Spleen (tissue), 11 donors: ENCODE results near the gene GPR89B. TPM values are rescaled to one million over a fixed set of nuclear protein-coding genes. Genes with fewer than 3 reads are reported as not detected.
"Not testable (repeated sequence)": the region's sequence is repeated elsewhere in the genome, so short reads cannot be mapped to it uniquely, and the experiment has no call there.

Experiments
- DNase-seq: peaks from one replicate; pipeline ENCODE4 v3.0.0-alpha.2; 2020
- H3K27ac ChIP-seq, 8 donors: fragments of 200-600 bp; sonication (generic) in 7 of 8; 1 replicate in 4 of 8; 2 replicates in 4 of 8; pipeline versions ENCODE4 v1.5.0 to v1.8.0; 2016 to 2021; ENCODE audit warnings: inconsistent platforms in 4 of 8, mild to moderate bottlenecking in 4 of 8, moderate library complexity in 1 of 8
- H3K27me3 ChIP-seq, 7 donors: fragments of 200-600 bp; sonication (generic) in 6 of 7; replicated peaks in 1 of 7; 1 replicate in 4 of 7; 2 replicates in 3 of 7; pipeline versions ENCODE4 v1.5.0 to v1.8.0; 2016 to 2021; ENCODE audit warnings: inconsistent platforms in 3 of 7, mild to moderate bottlenecking in 1 of 7
- H3K36me3 ChIP-seq, 6 donors: fragments of 200-600 bp; sonication (generic) in 5 of 6; 1 replicate in 4 of 6; 2 replicates in 2 of 6; pipeline versions ENCODE4 v1.5.0 to v1.8.0; 2016 to 2021; ENCODE audit warnings: inconsistent platforms in 2 of 6
- H3K4me1 ChIP-seq, 6 donors: fragments of 200-600 bp; sonication (generic) in 5 of 6; 1 replicate in 3 of 6; 2 replicates in 3 of 6; pipeline versions ENCODE4 v1.5.0 to v1.8.0; 2016 to 2021; ENCODE audit warnings: inconsistent platforms in 3 of 6
- H3K4me3 ChIP-seq, 8 donors: fragments of 200-600 bp; sonication (generic) in 7 of 8; 1 replicate in 4 of 8; 2 replicates in 4 of 8; pipeline versions ENCODE4 v1.5.0 to v1.8.0; 2016 to 2021; ENCODE audit warnings: inconsistent platforms in 4 of 8, mild to moderate bottlenecking in 4 of 8, moderate library complexity in 2 of 8
- H3K9me3 ChIP-seq, 8 donors: fragments of 200-600 bp; sonication (generic) in 7 of 8; 1 replicate in 4 of 8; 2 replicates in 4 of 8; pipeline versions ENCODE4 v1.5.0 to v1.8.0; 2016 to 2021; ENCODE audit warnings: inconsistent platforms in 4 of 8
- WGBS, 5 donors: extraction: QIAGEN DNeasy Blood & Tissue Kit in 3 of 5; methylation state at CpG; one replicate each; pipeline versions ENCODE4 v1.1.5 to v1.1.7; 2013 to 2018; 5-methylcytosine and 5-hydroxymethylcytosine counted together
- intact Hi-C: fragments of 100-400 bp; cut with DNase I; formaldehyde crosslinking; loops from one replicate; pipeline ENCODE4 v1.15.0; 2023; ENCODE audit warnings: low total_unique reads
- polyA plus RNA-seq, 3 donors: library from polyadenylated mRNA; stranded (reverse); fragments of 200-250 nt; gene quantifications; one replicate each; pipeline ENCODE4 v1.2.1, GENCODE V29; 2013
- total RNA-seq, 7 donors: library from RNA; depleted of rRNA in 3 of 7; stranded (reverse); fragments of >200 nt in 3 of 7; fragmentation: NEBNext Ultra II Directional in 4 of 7; extraction: Animal tissue kit (Norgen Biotek cat#: 25700) in 4 of 7; gene quantifications; one replicate each; pipeline versions ENCODE4 v1.1.0 to v1.2.1, GENCODE V29; 2016 to 2021
- donor health status: healthy with polysubstance abuse.
- donor health status: DM: no; HTN: no; CAD: no; lungs with moderate emphysema.
- donor health status: DM: no; HTN: no; CAD: no.
- donor health status: Bipolar disorder and iron deficiency.
- donor health status: healthy.
- donor health status: DM: no; HTN: no; CAD: no.
- donor health status: DM: yes; HTN: yes; CAD: no.

GPR89B gene
- total and polyA plus RNA-seq, 10 donors: 10.4 to 26.5 (median 15.6) TPM

- intact Hi-C loops, DNase-seq, H3K4me1 ChIP-seq, H3K27ac ChIP-seq, H3K4me3 ChIP-seq, H3K9me3 ChIP-seq, H3K27me3 ChIP-seq: not testable (repeated sequence)
- no CpG with 5 or more reads among the region's 1 CpG for WGBS, 5 donors
- peaks cover 0 to 10% (median 0%) of the 10 kb centered on the region in 6 donors for H3K36me3 ChIP-seq
Observed at GRCh38 chr1:147966657-147967056, 38.4 kb downstream of the GPR89B start.

GRCh38 chr1:147978896-147979651 lies 50.9 kb downstream of the GPR89B start:
- H3K4me1 ChIP-seq, H3K9me3 ChIP-seq, intact Hi-C loops, H3K4me3 ChIP-seq, H3K27ac ChIP-seq, H3K27me3 ChIP-seq, DNase-seq: not testable (repeated sequence)
- WGBS, 5 donors: 81 to 100% (median 89%) methylated on average over 1 to 4 of the region's 6 CpGs
- peaks cover 0 to 25% (median 5%) of the 10 kb centered on the region in 6 donors for H3K36me3 ChIP-seq

- 54 to 81% (median 68%) methylated on average over 2 of the region's 2 CpGs for WGBS, 5 donors
- peaks cover 0 to 19% (median 5%) of the 10 kb centered on the region in 6 donors for H3K36me3 ChIP-seq
- H3K27me3 ChIP-seq, H3K4me3 ChIP-seq, H3K9me3 ChIP-seq, DNase-seq, intact Hi-C loops, H3K4me1 ChIP-seq, H3K27ac ChIP-seq: not testable (repeated sequence)
Observed at GRCh38 chr1:147985374-147985773, 57.2 kb downstream of the GPR89B start.

- H3K36me3 ChIP-seq, H3K4me1 ChIP-seq, H3K27me3 ChIP-seq, DNase-seq, H3K9me3 ChIP-seq, H3K27ac ChIP-seq, intact Hi-C loops, H3K4me3 ChIP-seq: not testable (repeated sequence)
- WGBS, 5 donors: 70 to 97% (median 83%) methylated on average over 3 of the region's 3 CpGs
Observed at GRCh38 chr1:147987893-147988292, 59.7 kb downstream of the GPR89B start.

GRCh38 chr1:147992916-147993315 lies 64.7 kb downstream of the GPR89B start:
- 93 to 96% (median 95%) methylated on average over 3 to 4 of the region's 4 CpGs for WGBS, 5 donors
- DNase-seq, H3K27me3 ChIP-seq, H3K4me3 ChIP-seq, H3K4me1 ChIP-seq, H3K27ac ChIP-seq, intact Hi-C loops, H3K9me3 ChIP-seq: not testable (repeated sequence)
- H3K36me3 ChIP-seq: peaks cover 0 to 13% (median 0%) of the 10 kb centered on the region in 6 donors

- H3K27me3 ChIP-seq, H3K4me1 ChIP-seq, H3K27ac ChIP-seq, DNase-seq, H3K9me3 ChIP-seq, intact Hi-C loops, H3K4me3 ChIP-seq: not testable (repeated sequence)
- peaks cover 0 to 13% (median 0%) of the 10 kb centered on the region in 6 donors for H3K36me3 ChIP-seq
- 56 to 77% (median 72%) methylated on average over 4 of the region's 4 CpGs for WGBS, 5 donors
Observed at GRCh38 chr1:147993400-147993799, 65.2 kb downstream of the GPR89B start.

- H3K4me3 ChIP-seq, H3K27ac ChIP-seq, intact Hi-C loops, H3K9me3 ChIP-seq, DNase-seq, H3K27me3 ChIP-seq, H3K4me1 ChIP-seq: not testable (repeated sequence)
- WGBS, 5 donors: 89 to 95% (median 92%) methylated on average over 2 to 3 of the region's 4 CpGs
- H3K36me3 ChIP-seq: peaks cover 0 to 13% (median 0%) of the 10 kb centered on the region in 6 donors
Observed at GRCh38 chr1:147993825-147994615, 65.8 kb downstream of the GPR89B start.

- DNase-seq, H3K9me3 ChIP-seq, intact Hi-C loops, H3K4me1 ChIP-seq, H3K27ac ChIP-seq, H3K36me3 ChIP-seq, H3K4me3 ChIP-seq, H3K27me3 ChIP-seq: not testable (repeated sequence)
- WGBS, 5 donors: 92 to 100% (median 100%) methylated on average over 1 of the region's 2 CpGs
Observed at GRCh38 chr1:147996088-147996487, 67.9 kb downstream of the GPR89B start.

GRCh38 chr1:148007724-148008123 lies 79.5 kb downstream of the GPR89B start:
- H3K36me3 ChIP-seq, H3K9me3 ChIP-seq, H3K4me1 ChIP-seq, H3K27ac ChIP-seq, H3K4me3 ChIP-seq, intact Hi-C loops, DNase-seq: not testable (repeated sequence)
- H3K27me3 ChIP-seq: peaks cover 0 to 22% (median 2%) of the 10 kb centered on the region in 7 donors
- WGBS, 5 donors: 93 to 98% (median 95%) methylated on average over 3 of the region's 4 CpGs; no CpG with 5 or more reads in 2 of the 5 donors
